ENCODE measurements around the gene CGA. TPM values are rescaled to one million over a fixed set of nuclear protein-coding genes. Genes with fewer than 3 reads are reported as not detected.

The CGA gene
- polyA plus RNA-seq, 1 donor (not counting 4 experiments of a cell fraction or from before 2014, with no cell fraction given) = not detected

GRCh38 chr6:87093199-87093598 is 1.7 kb downstream of the CGA start:
- no peaks in the 10 kb centered on the region for H3K9me1 ChIP-seq (ENCODE audit: control insufficient read depth, extremely low read depth, insufficient read depth, low read length)
- no peak overlapping the region for H3K27ac ChIP-seq (ENCODE audit: control insufficient read depth, insufficient read depth, low read length)
- dilution Hi-C loops (cut with MboI; ENCODE audit: extremely low pct_ligation_motif_present, low sequenced_read_pairs) = no loop called here
- FAIRE-seq (no peak), DNase-seq (ENCODE audit: low read depth, low spot score) (no peak)
- no peaks in the 10 kb centered on the region for H4K20me1 ChIP-seq (ENCODE audit: control insufficient read depth, extremely low read depth, insufficient read depth, low read length)
- H3K4me3 ChIP-seq (ENCODE audit: control insufficient read depth in 2 of 3, extremely low read depth in 1 of 3, insufficient read depth in 2 of 3, low read depth in 1 of 3, low read length in 3 of 3) = no peak overlapping the region
- no peaks in the 10 kb centered on the region for H3K36me3 ChIP-seq (ENCODE audit: control insufficient read depth in 2 of 2, extremely low read depth in 1 of 2, insufficient read depth in 2 of 2, low read length in 2 of 2)
- H3K79me2 ChIP-seq (ENCODE audit: control insufficient read depth, insufficient read depth, low read length) = no peaks in the 10 kb centered on the region
- H2AFZ ChIP-seq (ENCODE audit: control insufficient read depth, low read length) = no peak overlapping the region
- no peak overlapping the region for H3K9ac ChIP-seq (ENCODE audit: control insufficient read depth, extremely low read depth, insufficient read depth, low read length)
- peak overlapping the region; percentile 27 for H3K4me2 ChIP-seq (ENCODE audit: control insufficient read depth, extremely low read depth, insufficient read depth, low read depth, low read length)
- H3K27me3 ChIP-seq (ENCODE audit: control insufficient read depth, extremely low read depth, insufficient read depth, low read length) = peaks cover 4% of the 10 kb centered on the region
- no peak for TF ChIP-seq CTCF (optimal IDR thresholded peaks at IDR 0.05 in 1 of 3, IDR thresholded peaks at IDR 0.05 in 1 of 3, conservative IDR thresholded peaks at IDR 0.05 in 1 of 3; ENCODE audit: extremely low read depth in 1 of 3, insufficient read depth in 2 of 3, low read length in 3 of 3)
- no peak for TF ChIP-seq EZH2 (IDR thresholded peaks at IDR 0.05; ENCODE audit: low read length)
- H3K4me1 ChIP-seq (ENCODE audit: control insufficient read depth, extremely low read depth, insufficient read depth, low read length) = peaks cover 4% of the 10 kb centered on the region
- no peaks in the 10 kb centered on the region for H3K9me3 ChIP-seq (ENCODE audit: control insufficient read depth, low read depth, low read length)

- no peak overlapping the region for H3K27ac ChIP-seq (ENCODE audit: control insufficient read depth, insufficient read depth, low read length)
- H3K4me2 ChIP-seq (ENCODE audit: control insufficient read depth, extremely low read depth, insufficient read depth, low read depth, low read length) = no peak overlapping the region
- H3K9me1 ChIP-seq (ENCODE audit: control insufficient read depth, extremely low read depth, insufficient read depth, low read length) = no peaks in the 10 kb centered on the region
- DNase-seq (ENCODE audit: low read depth, low spot score) (no peak), FAIRE-seq (no peak)
- H3K36me3 ChIP-seq (ENCODE audit: control insufficient read depth in 2 of 2, extremely low read depth in 1 of 2, insufficient read depth in 2 of 2, low read length in 2 of 2) = no peaks in the 10 kb centered on the region
- no peak overlapping the region for H2AFZ ChIP-seq (ENCODE audit: control insufficient read depth, low read length)
- no peaks in the 10 kb centered on the region for H3K79me2 ChIP-seq (ENCODE audit: control insufficient read depth, insufficient read depth, low read length)
- dilution Hi-C loops (cut with MboI; ENCODE audit: extremely low pct_ligation_motif_present, low sequenced_read_pairs) = no loop called here
- no peak overlapping the region for H3K4me3 ChIP-seq (ENCODE audit: control insufficient read depth in 2 of 3, extremely low read depth in 1 of 3, insufficient read depth in 2 of 3, low read depth in 1 of 3, low read length in 3 of 3)
- TF ChIP-seq EZH2 (IDR thresholded peaks at IDR 0.05; ENCODE audit: low read length) (no peak), CTCF (optimal IDR thresholded peaks at IDR 0.05 in 1 of 3, IDR thresholded peaks at IDR 0.05 in 1 of 3, conservative IDR thresholded peaks at IDR 0.05 in 1 of 3; ENCODE audit: extremely low read depth in 1 of 3, insufficient read depth in 2 of 3, low read length in 3 of 3) (no peak)
- H3K4me1 ChIP-seq (ENCODE audit: control insufficient read depth, extremely low read depth, insufficient read depth, low read length) = peaks cover 4% of the 10 kb centered on the region
- H3K9me3 ChIP-seq (ENCODE audit: control insufficient read depth, low read depth, low read length) = no peaks in the 10 kb centered on the region
- H3K9ac ChIP-seq (ENCODE audit: control insufficient read depth, extremely low read depth, insufficient read depth, low read length) = no peak overlapping the region
- peaks cover 4% of the 10 kb centered on the region for H3K27me3 ChIP-seq (ENCODE audit: control insufficient read depth, extremely low read depth, insufficient read depth, low read length)
- no peaks in the 10 kb centered on the region for H4K20me1 ChIP-seq (ENCODE audit: control insufficient read depth, extremely low read depth, insufficient read depth, low read length)
Observed at GRCh38 chr6:87092435-87092834, 2.5 kb downstream of the CGA start.
